HG02884 (cell line): Measurements from ENCODE around the gene CDCP1.
"Not testable (repeated sequence)": the region's sequence is repeated elsewhere in the genome, so short reads cannot be mapped to it uniquely, and the experiment has no call there.

Source experiments
- ATAC-seq: cut with Tn5 transposase; IDR thresholded peaks from one replicate; pipeline ENCODE4 v1.9.1; 2021; ENCODE audit warnings: mild to moderate bottlenecking, moderate library complexity; ENCODE audit not compliant: unreplicated experiment

Gene CDCP1

GRCh38 chr3:45088543-45089358 lies 57.4 kb downstream of the CDCP1 start:
- no peak for ATAC-seq

GRCh38 chr3:45087155-45087554 lies 59.0 kb downstream of the CDCP1 start:
- no peak for ATAC-seq

GRCh38 chr3:45084820-45085816 lies 61.1 kb downstream of the CDCP1 start:
- no peak for ATAC-seq

- no peak for ATAC-seq
These were observed 61.8 kb downstream of the CDCP1 start for GRCh38 chr3:45084361-45084760.

- ATAC-seq: no peak
These were observed 63.2 kb downstream of the CDCP1 start for GRCh38 chr3:45083023-45083422.

- no peak for ATAC-seq
These were observed 64.0 kb downstream of the CDCP1 start for GRCh38 chr3:45082142-45082538.

- no peak for ATAC-seq
These were observed 64.6 kb downstream of the CDCP1 start for GRCh38 chr3:45081506-45082141.

GRCh38 chr3:45080824-45081223 lies 65.4 kb downstream of the CDCP1 start:
- no peak for ATAC-seq

- no peak for ATAC-seq
These were observed 66.5 kb downstream of the CDCP1 start for GRCh38 chr3:45079715-45080114.

- ATAC-seq: no peak
These were observed 67.2 kb downstream of the CDCP1 start for GRCh38 chr3:45078910-45079522.

- not testable (repeated sequence) for ATAC-seq
These were observed 67.9 kb downstream of the CDCP1 start for GRCh38 chr3:45078256-45078655.

GRCh38 chr3:45075821-45076625 lies 70.2 kb downstream of the CDCP1 start:
- no peak for ATAC-seq

GRCh38 chr3:45071075-45071474 lies 75.1 kb downstream of the CDCP1 start:
- ATAC-seq: no peak

GRCh38 chr3:45067941-45068340 lies 78.2 kb downstream of the CDCP1 start:
- no peak for ATAC-seq

- no peak for ATAC-seq
These were observed 78.7 kb downstream of the CDCP1 start for GRCh38 chr3:45067486-45067885.

GRCh38 chr3:45066109-45066801 lies 79.9 kb downstream of the CDCP1 start:
- ATAC-seq: no peak

GRCh38 chr3:45065373-45065720 lies 80.8 kb downstream of the CDCP1 start:
- ATAC-seq: no peak

GRCh38 chr3:45064512-45065372 lies 81.4 kb downstream of the CDCP1 start:
- no peak for ATAC-seq

- ATAC-seq: no peak
These were observed 83.5 kb downstream of the CDCP1 start for GRCh38 chr3:45062697-45063070.
